Brain pericyte (primary cell): ENCODE results near the gene LRIT3.

Experiments
- DNase-seq: peaks from one replicate; pipeline ENCODE4 v3.0.0-alpha.2; 2012; ENCODE audit warnings: low read depth, low spot score

LRIT3 gene

DNA sequence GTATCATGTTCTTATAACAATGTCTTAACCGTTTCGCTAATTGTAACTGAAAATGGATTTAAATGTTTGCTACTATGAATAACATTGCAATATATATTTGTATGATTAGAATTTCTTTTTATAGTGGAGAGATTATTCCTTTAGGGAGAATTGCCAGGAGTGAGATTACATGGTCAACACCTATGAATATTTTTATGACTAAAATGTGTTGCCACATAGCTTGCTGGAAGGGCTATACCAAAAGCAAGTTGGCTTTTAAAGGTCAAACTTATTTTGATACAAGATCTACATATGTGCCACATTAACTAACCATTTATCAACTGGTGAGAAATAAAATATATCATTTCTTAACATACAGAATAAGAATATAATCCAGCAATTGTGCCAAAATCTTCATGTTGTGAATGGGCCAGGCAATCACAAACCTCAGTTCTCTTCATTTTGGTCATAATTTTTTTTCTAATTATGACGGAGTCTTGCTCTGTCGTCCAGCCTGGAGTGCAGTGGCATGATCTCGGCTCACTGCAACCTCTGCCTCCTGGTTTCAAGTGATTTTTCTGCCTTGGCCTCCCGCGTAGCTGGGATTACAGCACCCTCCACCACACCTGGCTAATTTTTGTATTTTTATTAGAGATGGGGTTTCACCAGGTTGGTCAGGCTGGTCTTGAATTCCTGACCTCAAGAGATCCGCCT lies 54.8 kb downstream of the LRIT3 start:
- no peak for DNase-seq

DNA sequence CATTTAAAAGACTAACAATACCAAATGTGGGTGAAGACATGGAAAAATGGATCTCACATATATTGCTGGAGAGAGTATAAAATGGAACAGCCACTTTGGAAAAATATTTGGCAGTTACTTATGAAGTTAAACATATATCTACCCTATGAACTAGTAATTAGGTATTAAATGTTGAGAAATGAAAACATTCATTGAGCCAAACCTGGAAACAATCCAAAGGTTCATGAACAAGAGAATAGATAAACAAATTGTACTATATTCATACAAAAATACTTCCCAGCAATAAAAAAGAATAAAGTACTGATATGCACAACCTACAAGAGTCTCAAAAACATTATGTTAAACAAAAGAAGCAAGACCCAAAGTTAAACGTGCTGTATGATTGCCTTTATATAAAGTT lies 60.8 kb downstream of the LRIT3 start:
- no peak for DNase-seq

DNA sequence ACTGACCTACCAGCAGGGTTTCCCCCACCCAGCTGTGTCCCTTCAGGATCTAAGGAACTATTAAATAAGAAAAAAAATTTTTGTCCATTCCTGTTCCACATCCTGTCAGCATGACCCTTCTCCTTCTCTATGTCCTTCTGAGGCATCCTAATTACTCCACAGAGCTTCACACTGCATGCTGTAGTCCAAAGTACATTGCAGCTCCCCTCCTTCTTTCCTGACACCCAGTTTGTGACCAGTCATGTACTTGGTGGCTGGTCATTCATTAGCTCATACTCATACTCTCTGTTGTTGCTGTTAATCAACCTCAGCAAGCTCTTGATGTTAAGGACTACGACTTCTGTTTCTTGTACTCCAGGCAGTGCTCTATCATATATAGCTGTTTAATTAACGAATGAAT lies 62.3 kb downstream of the LRIT3 start:
- DNase-seq, result no peak

DNA sequence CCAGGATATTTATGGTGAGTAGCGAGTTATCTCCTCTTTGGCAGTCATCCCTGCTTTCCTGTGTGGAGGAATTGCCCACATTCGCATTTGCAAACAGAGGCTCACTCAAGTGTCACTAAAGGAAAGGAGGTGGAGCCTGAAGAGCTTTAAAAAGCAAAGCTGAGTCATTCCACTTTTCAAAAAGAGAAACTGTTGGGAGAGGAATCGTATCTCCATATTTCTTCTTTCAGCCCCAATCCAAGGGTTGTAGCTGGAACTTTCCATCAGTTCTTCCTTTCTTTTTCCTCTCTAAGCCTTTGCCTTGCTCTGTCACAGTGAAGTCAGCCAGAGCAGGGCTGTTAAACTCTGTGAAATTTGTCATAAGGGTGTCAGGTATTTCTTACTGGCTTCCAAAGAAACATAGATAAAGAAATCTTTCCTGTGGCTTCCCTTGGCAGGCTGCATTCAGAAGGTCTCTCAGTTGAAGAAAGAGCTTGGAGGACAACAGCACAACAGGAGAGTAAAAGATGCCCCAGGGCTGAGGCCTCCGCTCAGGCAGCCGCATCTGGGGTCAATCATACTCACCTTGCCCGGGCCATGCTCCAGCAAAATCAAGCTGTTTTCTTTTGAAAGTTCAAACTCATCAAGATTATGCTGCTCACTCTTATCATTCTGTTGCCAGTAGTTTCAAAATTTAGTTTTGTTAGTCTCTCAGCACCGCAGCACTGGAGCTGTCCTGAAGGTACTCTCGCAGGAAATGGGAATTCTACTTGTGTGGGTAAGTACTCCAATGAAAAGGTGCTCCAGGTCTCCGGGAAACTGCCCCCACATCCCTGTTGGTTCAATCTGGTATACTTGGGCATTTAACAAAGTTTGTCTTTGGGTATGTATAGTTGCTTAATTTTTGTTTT lies 65.0 kb downstream of the LRIT3 start, which contains the start of gene EGF:
Gene EGF (plus strand): TSS at position 178 of the 890 bp plus-strand sequence. CDS start 453 bp downstream, at position 631.
- no peak for DNase-seq

DNA sequence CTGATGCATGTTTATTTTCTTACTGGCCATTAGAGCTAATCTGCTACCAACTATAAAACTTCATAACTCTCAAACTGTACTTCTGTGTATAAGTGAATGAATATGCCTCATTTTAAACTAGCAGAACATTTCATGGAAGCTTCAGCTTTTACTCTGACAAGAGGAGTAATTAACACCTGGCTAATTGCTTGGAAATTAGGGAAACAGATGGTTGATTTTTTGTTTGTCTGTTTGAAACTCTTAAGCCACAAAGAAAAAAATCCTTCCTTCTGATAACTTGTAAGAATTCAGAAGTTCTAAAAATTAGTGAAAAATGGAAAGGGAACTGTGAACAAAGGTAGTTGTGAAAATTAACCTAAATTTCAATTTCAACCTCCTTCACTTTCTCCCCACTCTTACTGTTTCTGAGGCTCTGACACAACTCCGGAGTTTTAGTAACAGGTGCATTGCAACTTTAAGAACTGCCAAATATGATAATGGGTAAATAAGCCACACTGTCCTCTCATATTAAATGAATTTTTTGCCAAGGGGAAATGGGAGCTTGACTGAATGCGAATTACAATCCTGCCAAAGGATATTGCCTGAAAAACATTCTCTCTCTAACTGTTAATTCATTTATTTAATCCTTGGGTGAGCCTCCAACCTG lies 65.8 kb downstream of the LRIT3 start:
- DNase-seq, result no peak

DNA sequence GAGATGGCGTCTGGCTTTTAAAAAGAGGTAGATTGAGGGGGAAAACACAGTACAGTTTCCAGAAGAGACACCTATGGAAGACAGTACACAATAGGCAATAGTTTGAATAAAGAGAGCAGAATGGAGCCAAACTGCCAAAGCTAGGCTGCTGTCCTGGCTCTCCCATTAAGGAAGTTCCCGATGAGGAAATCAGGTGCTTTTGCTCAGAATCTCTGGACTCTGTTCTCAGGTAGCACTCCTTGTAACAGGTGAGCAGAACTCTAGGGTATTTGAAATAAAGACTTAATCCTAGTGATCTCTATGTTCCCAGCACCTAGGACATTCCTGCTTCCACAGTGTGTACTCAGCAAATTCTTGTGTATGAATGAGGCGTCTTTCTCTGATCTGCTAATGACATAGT lies 66.4 kb downstream of the LRIT3 start:
- no peak for DNase-seq

DNA sequence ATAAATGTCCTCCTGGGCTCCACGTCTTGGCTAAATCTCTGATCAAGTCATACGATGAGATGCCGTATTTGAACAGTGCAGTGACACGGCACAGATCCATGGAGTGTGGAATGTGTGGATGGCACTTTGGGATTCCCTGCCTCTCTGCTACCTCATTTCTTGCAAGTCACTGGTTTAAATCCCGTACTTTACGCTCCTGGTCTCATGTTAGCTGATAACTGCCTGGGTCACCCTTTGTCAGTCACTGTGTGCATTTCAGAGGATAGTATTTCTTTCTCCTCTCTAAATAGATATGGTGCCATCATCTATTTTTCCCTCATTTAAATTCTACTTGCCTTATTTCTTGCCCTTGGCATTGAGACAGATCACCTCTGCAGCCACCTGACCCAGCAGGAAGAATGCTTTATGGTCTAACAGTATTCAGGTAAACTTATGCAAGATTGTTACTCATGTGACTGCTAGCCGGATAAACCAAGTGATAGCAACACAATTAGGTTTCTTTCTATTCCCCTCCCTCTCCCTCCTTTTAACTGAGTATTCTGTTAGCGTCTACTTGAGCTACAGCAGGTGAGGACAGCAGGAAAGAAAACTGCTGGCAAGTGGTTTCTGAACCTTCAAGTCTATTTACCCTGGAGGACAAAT lies 67.6 kb downstream of the LRIT3 start:
- DNase-seq, result no peak

DNA sequence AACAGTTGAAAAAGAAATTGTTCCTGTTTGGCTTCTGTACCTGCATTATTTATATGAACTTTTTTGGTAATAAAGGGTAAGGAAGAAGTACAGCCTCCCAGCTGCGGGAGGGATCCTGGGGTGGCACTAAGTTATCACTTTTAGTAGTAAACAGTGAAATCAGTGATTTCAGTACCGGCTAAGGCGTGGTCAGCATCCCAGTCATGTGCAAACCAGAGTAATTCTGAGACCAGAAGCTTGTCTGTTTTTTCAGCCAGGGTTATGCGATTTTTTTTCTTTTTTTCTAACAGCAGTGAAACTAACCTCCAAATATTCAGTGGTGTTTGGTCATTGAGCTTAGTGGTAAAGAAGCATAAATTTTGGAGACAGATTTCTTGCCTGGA lies 68.1 kb downstream of the LRIT3 start:
- no peak for DNase-seq

DNA sequence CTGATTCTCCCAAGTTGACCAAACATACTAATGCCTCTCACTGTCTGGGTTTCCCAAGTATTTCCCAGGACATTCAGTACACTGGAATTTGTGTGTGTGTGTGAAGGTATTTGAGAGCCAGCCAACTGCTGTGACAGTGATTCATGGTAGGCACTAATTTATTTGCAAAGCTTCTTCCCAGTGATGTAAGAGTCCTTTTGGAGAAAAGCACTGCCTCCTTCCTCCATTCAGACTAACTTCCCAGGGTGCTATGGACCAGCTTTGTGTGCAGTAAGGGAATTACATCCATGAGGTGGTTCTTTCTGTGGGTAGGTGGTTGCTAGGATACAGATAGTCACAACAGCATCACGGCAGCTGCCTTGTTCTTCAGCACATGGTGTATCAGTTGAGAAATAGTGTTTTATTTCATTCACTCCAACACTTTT lies 73.5 kb downstream of the LRIT3 start:
- no peak for DNase-seq
